ENCODE measurements around the gene MYO10.
"Not testable (repeated sequence)": the region's sequence is repeated elsewhere in the genome, so short reads cannot be mapped to it uniquely, and the experiment has no call there.

Gene MYO10

GRCh38 chr5:16777432-16777831 lies 158.7 kb downstream of the MYO10 start:
- no peak for DNase-seq

GRCh38 chr5:16776611-16777251 lies 159.4 kb downstream of the MYO10 start:
- DNase-seq, result peak; percentile 6

GRCh38 chr5:16774806-16775205 lies 161.3 kb downstream of the MYO10 start:
- no peak for DNase-seq

GRCh38 chr5:16773991-16774390 lies 162.1 kb downstream of the MYO10 start:
- peak; percentile 2 for DNase-seq

- DNase-seq, result no peak
Observed at GRCh38 chr5:16772556-16772955, 163.5 kb downstream of the MYO10 start.

GRCh38 chr5:16768184-16768583 lies 167.9 kb downstream of the MYO10 start:
- DNase-seq, result no peak

- DNase-seq, result no peak
Observed at GRCh38 chr5:16763211-16763610, 172.9 kb downstream of the MYO10 start.

- DNase-seq, result no peak
Observed at GRCh38 chr5:16759147-16759773, 176.8 kb downstream of the MYO10 start.

- no peak for DNase-seq
Observed at GRCh38 chr5:16757989-16758501, 178.0 kb downstream of the MYO10 start.

GRCh38 chr5:16757577-16757976 lies 178.5 kb downstream of the MYO10 start:
- DNase-seq, result not testable (repeated sequence)

- DNase-seq, result peak; percentile 8
Observed at GRCh38 chr5:16757146-16757545, 178.9 kb downstream of the MYO10 start.

GRCh38 chr5:16756692-16757091 lies 179.4 kb downstream of the MYO10 start:
- peak; percentile 57 for DNase-seq

GRCh38 chr5:16755641-16756040 lies 180.4 kb downstream of the MYO10 start:
- peak; percentile 92 for DNase-seq

GRCh38 chr5:16754601-16755000 lies 181.5 kb downstream of the MYO10 start:
- DNase-seq, result peak; percentile 93

GRCh38 chr5:16754086-16754485 lies 182.0 kb downstream of the MYO10 start:
- DNase-seq, result peak; percentile 37

GRCh38 chr5:16750445-16750844 lies 185.6 kb downstream of the MYO10 start:
- no peak for DNase-seq

- no peak for DNase-seq
Observed at GRCh38 chr5:16749626-16750025, 186.5 kb downstream of the MYO10 start.

- DNase-seq, result no peak
Observed at GRCh38 chr5:16744164-16744880, 191.8 kb downstream of the MYO10 start.

- no peak for DNase-seq
Observed at GRCh38 chr5:16742938-16743337, 193.2 kb downstream of the MYO10 start.

GRCh38 chr5:16740811-16741392 lies 195.2 kb downstream of the MYO10 start:
- DNase-seq, result peak; percentile 45

- peak; percentile 67 for DNase-seq
Observed at GRCh38 chr5:16740066-16740810, 195.8 kb downstream of the MYO10 start.

GRCh38 chr5:16738393-16738792 lies 197.7 kb downstream of the MYO10 start:
- DNase-seq, result not testable (repeated sequence)
